CD4-positive, alpha-beta memory T cell (primary cell): ENCODE measurements around the gene RAB6A. TPM values are rescaled to one million over a fixed set of nuclear protein-coding genes. Genes with fewer than 3 reads are reported as not detected.

ENCODE experiments used
- CTCF ChIA-PET: fragments of 350-600 bp; sonication (Branson Sonifier 250); formaldehyde crosslinking; loops from one replicate; lab custom pipeline; 2021; ENCODE audit warnings: inconsistent platforms; ENCODE audit not compliant: partially characterized antibody; lab: Charles Lee
- POLR2A ChIA-PET: fragments of 350-600 bp; sonication (Branson Sonifier 250); formaldehyde crosslinking; loops from one replicate; lab custom pipeline; 2021; ENCODE audit not compliant: partially characterized antibody; lab: Charles Lee
- DNase-seq, 5 donors: peaks; one replicate each; pipeline versions ENCODE4 v3.0.0 to v3.0.0-alpha.2; 2020 to 2022; ENCODE audit warnings: mixed read lengths in 1 of 5
- H3K27ac ChIP-seq: one replicate; pipeline ENCODE4 v1.7.0; 2013; ENCODE audit warnings: low read depth, low read length
- H3K27me3 ChIP-seq: 2 replicates; pipeline ENCODE4 v1.7.0; 2013; ENCODE audit warnings: mild to moderate bottlenecking, low read length, moderate library complexity; ENCODE audit not compliant: insufficient read depth
- H3K36me3 ChIP-seq: 2 replicates; pipeline ENCODE4 v1.7.0; 2013; ENCODE audit warnings: mild to moderate bottlenecking, low read length, moderate library complexity; ENCODE audit not compliant: insufficient read depth
- H3K4me1 ChIP-seq: 2 replicates; pipeline ENCODE4 v1.7.0; 2013; ENCODE audit warnings: mild to moderate bottlenecking, low read length, moderate library complexity; ENCODE audit not compliant: insufficient read depth
- H3K4me3 ChIP-seq, 2 donors: one replicate each; pipeline ENCODE4 v1.7.0; 2013; ENCODE audit warnings: low read length in 2 of 2, mild to moderate bottlenecking in 1 of 2
- H3K9me3 ChIP-seq, 2 donors: one replicate each; pipeline ENCODE4 v1.7.0; 2013; ENCODE audit warnings: low read length in 2 of 2, control low read depth in 1 of 2; ENCODE audit not compliant: control insufficient read depth in 1 of 2
- H3K27ac Mint-ChIP-seq, 7 donors: one replicate each; pipeline ENCODE4 v1.8.0; 2020 to 2021; ENCODE audit warnings: mixed read lengths in 7 of 7, mild to moderate bottlenecking in 6 of 7, inconsistent platforms in 3 of 7, moderate library complexity in 3 of 7
- H3K27me3 Mint-ChIP-seq, 2 donors: one replicate each; pipeline ENCODE4 v1.8.0; 2020 to 2021; ENCODE audit warnings: mixed read lengths in 2 of 2
- H3K36me3 Mint-ChIP-seq, 2 donors: one replicate each; pipeline ENCODE4 v1.8.0; 2020 to 2021; ENCODE audit warnings: mixed read lengths in 2 of 2, inconsistent platforms in 1 of 2, mild to moderate bottlenecking in 1 of 2
- H3K4me1 Mint-ChIP-seq, 4 donors: one replicate each; pipeline ENCODE4 v1.8.0; 2020 to 2021; ENCODE audit warnings: mixed read lengths in 4 of 4, mild to moderate bottlenecking in 1 of 4
- H3K4me3 Mint-ChIP-seq, 8 donors: one replicate each; pipeline ENCODE4 v1.8.0; 2020 to 2021; ENCODE audit warnings: mixed read lengths in 8 of 8, mild to moderate bottlenecking in 7 of 8, moderate library complexity in 6 of 8, inconsistent platforms in 3 of 8
- H3K9me3 Mint-ChIP-seq, 8 donors: one replicate each; pipeline ENCODE4 v1.8.0; 2020 to 2021; ENCODE audit warnings: mixed read lengths in 8 of 8, mild to moderate bottlenecking in 5 of 8, inconsistent platforms in 3 of 8, moderate library complexity in 1 of 8
- intact Hi-C: fragments of 100-400 bp; cut with micrococcal nuclease; formaldehyde crosslinking; loops from one replicate; pipeline ENCODE4 v1.15.1; 2023
- polyA plus RNA-seq, 2 donors: library from polyadenylated mRNA; unstranded; fragments of 300-500 nt; fragmentation: Illumina TruSeq; gene quantifications; one replicate each; pipeline ENCODE4 v1.2.3, GENCODE V29; 2021
- total RNA-seq, 2 experiments: library from RNA; stranded (reverse); gene quantifications; one replicate each; pipeline ENCODE4 v1.2.3, GENCODE V29; 2021

The RAB6A gene
- total and polyA plus RNA-seq, 4 experiments from 2014 or later, result 102 to 129 (median 120) TPM

GRCh38 chr11:73640592-73640991 lies 120.3 kb downstream of the RAB6A start:
- H3K4me1 Mint-ChIP-seq, result peaks cover 3 to 8% (median 6%) of the 10 kb centered on the region in 4 donors
- Histone ChIP-seq H3K4me3 (no peak overlapping the region), H3K27ac (no peak overlapping the region), H3K4me1 (no peaks in the 10 kb centered on the region), H3K9me3 (no peaks in the 10 kb centered on the region), H3K27me3 (no peaks in the 10 kb centered on the region), H3K36me3 (no peaks in the 10 kb centered on the region)
- ChIA-PET POLR2A (no interaction called here), CTCF (interaction anchor here (1.3 to 5.0 kb wide), 3 partner anchors 15 to 289 kb away, joined by 3 to 24 read pairs (median 5); no protein-coding TSS in a partner anchor)
- no peaks in the 10 kb centered on the region for H3K9me3 Mint-ChIP-seq
- peak overlapping the region in 2 of 7 donors; percentile 57 to 58 for H3K27ac Mint-ChIP-seq
- peaks cover 0 to 4% of the 10 kb centered on the region in 2 donors for H3K27me3 Mint-ChIP-seq
- intact Hi-C loops, result no loop called here
- no peaks in the 10 kb centered on the region for H3K36me3 Mint-ChIP-seq
- no peak for DNase-seq
- no peak overlapping the region for H3K4me3 Mint-ChIP-seq

GRCh38 chr11:73637012-73637411 lies 123.9 kb downstream of the RAB6A start:
- ChIA-PET POLR2A (interaction anchor here (0.9 kb wide), 1 partner anchor 39 kb away, joined by 3 read pairs; the partner anchor contains the start of gene FAM168A), CTCF (interaction anchor here (0.7 to 3.4 kb wide), 3 partner anchors 11 to 286 kb away, joined by 3 to 15 read pairs (median 7); no protein-coding TSS in a partner anchor)
- H3K4me3 Mint-ChIP-seq, result no peak overlapping the region
- H3K27me3 ChIP-seq, result no peaks in the 10 kb centered on the region
- no peaks in the 10 kb centered on the region for H3K36me3 Mint-ChIP-seq
- intact Hi-C loops, result no loop called here
- H3K4me3 ChIP-seq, result no peak overlapping the region
- no peaks in the 10 kb centered on the region for H3K9me3 ChIP-seq
- no peak overlapping the region for H3K27ac ChIP-seq
- no peak for DNase-seq
- H3K27me3 Mint-ChIP-seq, result peaks cover 0 to 4% of the 10 kb centered on the region in 2 donors
- peaks cover 0 to 7% (median 2%) of the 10 kb centered on the region in 8 donors for H3K9me3 Mint-ChIP-seq
- no peaks in the 10 kb centered on the region for H3K36me3 ChIP-seq
- no peaks in the 10 kb centered on the region for H3K4me1 ChIP-seq
- peaks cover 3 to 11% (median 6%) of the 10 kb centered on the region in 4 donors for H3K4me1 Mint-ChIP-seq
- H3K27ac Mint-ChIP-seq, result no peak overlapping the region

- H3K27me3 Mint-ChIP-seq, result peaks cover 0 to 4% of the 10 kb centered on the region in 2 donors
- H3K36me3 ChIP-seq, result no peaks in the 10 kb centered on the region
- H3K9me3 ChIP-seq, result no peaks in the 10 kb centered on the region
- no peak overlapping the region for H3K4me3 ChIP-seq
- no peak overlapping the region for H3K27ac ChIP-seq
- H3K36me3 Mint-ChIP-seq, result no peaks in the 10 kb centered on the region
- no peak overlapping the region for H3K4me3 Mint-ChIP-seq
- H3K27ac Mint-ChIP-seq, result no peak overlapping the region
- DNase-seq, result no peak
- no peaks in the 10 kb centered on the region for H3K4me1 ChIP-seq
- peaks cover 3 to 11% (median 6%) of the 10 kb centered on the region in 4 donors for H3K4me1 Mint-ChIP-seq
- no peaks in the 10 kb centered on the region for H3K27me3 ChIP-seq
- CTCF ChIA-PET, result interaction anchor here (1.3 to 3.4 kb wide), 2 partner anchors 23 to 25 kb away, joined by 3 to 15 read pairs; no protein-coding TSS in a partner anchor
- H3K9me3 Mint-ChIP-seq, result peaks cover 0 to 9% (median 4%) of the 10 kb centered on the region in 8 donors
- intact Hi-C loops, result no loop called here
- POLR2A ChIA-PET, result interaction anchor here (0.9 kb wide), 1 partner anchor 38 kb away, joined by 3 read pairs; the partner anchor contains the start of gene FAM168A
Observed at GRCh38 chr11:73636249-73636648, 124.6 kb downstream of the RAB6A start.

- Histone ChIP-seq H3K4me3 (no peak overlapping the region), H3K27ac (no peak overlapping the region), H3K27me3 (no peaks in the 10 kb centered on the region), H3K4me1 (no peaks in the 10 kb centered on the region), H3K9me3 (no peaks in the 10 kb centered on the region), H3K36me3 (no peaks in the 10 kb centered on the region)
- DNase-seq, result no peak
- no peak overlapping the region for H3K4me3 Mint-ChIP-seq
- peaks cover 0 to 9% (median 4%) of the 10 kb centered on the region in 8 donors for H3K9me3 Mint-ChIP-seq
- ChIA-PET CTCF (interaction anchor here (1.0 to 3.4 kb wide), 3 partner anchors 10 to 25 kb away, joined by 3 to 15 read pairs (median 5); no protein-coding TSS in a partner anchor), POLR2A (no interaction called here)
- H3K27me3 Mint-ChIP-seq, result peaks cover 0 to 4% of the 10 kb centered on the region in 2 donors
- no peaks in the 10 kb centered on the region for H3K36me3 Mint-ChIP-seq
- intact Hi-C loops, result no loop called here
- no peak overlapping the region for H3K27ac Mint-ChIP-seq
- H3K4me1 Mint-ChIP-seq, result peaks cover 3 to 11% (median 6%) of the 10 kb centered on the region in 4 donors
Observed at GRCh38 chr11:73635721-73636120, 125.2 kb downstream of the RAB6A start.

- H3K4me1 ChIP-seq, result no peaks in the 10 kb centered on the region
- intact Hi-C loops, result no loop called here
- no peak for DNase-seq
- no peak overlapping the region for H3K4me3 ChIP-seq
- no peak overlapping the region for H3K27ac Mint-ChIP-seq
- H3K4me1 Mint-ChIP-seq, result peaks cover 0 to 6% (median under 1%) of the 10 kb centered on the region in 4 donors
- H3K9me3 Mint-ChIP-seq, result peaks cover 0 to 9% (median 4%) of the 10 kb centered on the region in 8 donors
- no peaks in the 10 kb centered on the region for H3K27me3 Mint-ChIP-seq
- no peak overlapping the region for H3K27ac ChIP-seq
- H3K36me3 Mint-ChIP-seq, result no peaks in the 10 kb centered on the region
- H3K36me3 ChIP-seq, result no peaks in the 10 kb centered on the region
- CTCF ChIA-PET, result interaction anchor here (0.8 to 1.4 kb wide), 2 partner anchors 9 to 219 kb away, joined by 3 to 8 read pairs; no protein-coding TSS in a partner anchor
- peak overlapping the region in 1 of 8 donors; percentile 2 for H3K4me3 Mint-ChIP-seq
- no peaks in the 10 kb centered on the region for H3K9me3 ChIP-seq
- POLR2A ChIA-PET, result no interaction called here
- no peaks in the 10 kb centered on the region for H3K27me3 ChIP-seq
Observed at GRCh38 chr11:73633999-73634398, 126.9 kb downstream of the RAB6A start.

- POLR2A ChIA-PET, result no interaction called here
- CTCF ChIA-PET, result interaction anchor here (1.4 to 11.9 kb wide), 2 partner anchors 8 to 29 kb away, joined by 8 to 320 read pairs; no protein-coding TSS in a partner anchor
- H3K27ac Mint-ChIP-seq, result no peak overlapping the region
- Histone ChIP-seq H3K4me3 (no peak overlapping the region), H3K27me3 (no peaks in the 10 kb centered on the region), H3K4me1 (no peaks in the 10 kb centered on the region), H3K27ac (no peak overlapping the region), H3K9me3 (no peaks in the 10 kb centered on the region), H3K36me3 (no peaks in the 10 kb centered on the region)
- intact Hi-C loops, result no loop called here
- H3K27me3 Mint-ChIP-seq, result no peaks in the 10 kb centered on the region
- H3K4me3 Mint-ChIP-seq, result no peak overlapping the region
- no peak for DNase-seq
- peaks cover 0 to 9% (median 4%) of the 10 kb centered on the region in 8 donors for H3K9me3 Mint-ChIP-seq
- no peaks in the 10 kb centered on the region for H3K36me3 Mint-ChIP-seq
- H3K4me1 Mint-ChIP-seq, result peaks cover 0 to 6% (median under 1%) of the 10 kb centered on the region in 4 donors
Observed at GRCh38 chr11:73632996-73633395, 127.9 kb downstream of the RAB6A start.

- Mint-ChIP-seq H3K4me1 (peaks cover 0 to 6% (median 2%) of the 10 kb centered on the region in 4 donors), H3K9me3 (peaks cover 0 to 9% (median 4%) of the 10 kb centered on the region in 8 donors), H3K27me3 (peaks cover 0 to 3% of the 10 kb centered on the region in 2 donors), H3K4me3 (no peak overlapping the region), H3K36me3 (no peaks in the 10 kb centered on the region), H3K27ac (no peak overlapping the region)
- no peaks in the 10 kb centered on the region for H3K36me3 ChIP-seq
- no peaks in the 10 kb centered on the region for H3K9me3 ChIP-seq
- POLR2A ChIA-PET, result no interaction called here
- intact Hi-C loops, result no loop called here
- no peak overlapping the region for H3K4me3 ChIP-seq
- no peaks in the 10 kb centered on the region for H3K4me1 ChIP-seq
- no peak for DNase-seq
- H3K27ac ChIP-seq, result no peak overlapping the region
- no peaks in the 10 kb centered on the region for H3K27me3 ChIP-seq
- CTCF ChIA-PET, result interaction anchor here (0.6 to 11.9 kb wide), 3 partner anchors 16 to 46 kb away, joined by 3 to 320 read pairs (median 5); no protein-coding TSS in a partner anchor
Observed at GRCh38 chr11:73629907-73630306, 131.0 kb downstream of the RAB6A start.
